A673 (cell line): ENCODE results near the gene EXOC2.

Experiments used
- CTCF ChIP-seq: fragments of 300-800, 200-600 bp; sonication (generic); conservative IDR thresholded peaks from 2 replicates; pipeline ENCODE4 v1.5.1; 2017; ENCODE audit warnings: low read depth, mild to moderate bottlenecking, antibody characterized with exemption, low read length, moderate library complexity, mixed read lengths
- EZH2 ChIP-seq: fragments of 200-600 bp; sonication (generic); IDR thresholded peaks from 2 replicates; pipeline ENCODE4 v1.6.1; 2017; ENCODE audit warnings: borderline replicate concordance, low read depth, mild to moderate bottlenecking, mixed read lengths, antibody characterized with exemption, low read length; ENCODE audit not compliant: poor library complexity, severe bottlenecking

- TF ChIP-seq CTCF: no peak
- TF ChIP-seq EZH2: no peak
Measured at GRCh38 chr6:706146-706545, 13.2 kb upstream of the EXOC2 start.
